ENCODE results near the gene BRSK2.

The BRSK2 gene

GRCh38 chr11:1373536-1374214 is 16.1 kb upstream of the BRSK2 start:
- no peak overlapping the region for H2AFZ ChIP-seq (ENCODE audit: low read length)
- H4K20me1 ChIP-seq (ENCODE audit: insufficient read depth, low read length): no peaks in the 10 kb centered on the region
- H3K4me2 ChIP-seq (ENCODE audit: low read length): no peak overlapping the region
- no peak for TF ChIP-seq CTCF (IDR thresholded peaks at IDR 0.05; ENCODE audit: low read length)
- no peak for TF ChIP-seq EZH2 (IDR thresholded peaks at IDR 0.05; ENCODE audit: borderline replicate concordance, low read length)
- H3K4me3 ChIP-seq (ENCODE audit: low read depth, low read length, poor library complexity, severe bottlenecking): no peak overlapping the region
- no peak overlapping the region for H3K27ac ChIP-seq (ENCODE audit: low read depth, low read length, poor library complexity, severe bottlenecking)
- H3K36me3 ChIP-seq (ENCODE audit: insufficient read depth, low read length): no peaks in the 10 kb centered on the region; the same call in 1 of the 2 replicates
- no peaks in the 10 kb centered on the region for H3K79me2 ChIP-seq (ENCODE audit: insufficient read depth, low read length)
- no peaks in the 10 kb centered on the region for H3K9me2 ChIP-seq (ENCODE audit: low read depth, low read length)
- no peaks in the 10 kb centered on the region for H3K4me1 ChIP-seq (ENCODE audit: insufficient read depth, low read length, severe bottlenecking)
- no peak overlapping the region for H3K9ac ChIP-seq (ENCODE audit: low read length)
- no peaks in the 10 kb centered on the region for H3F3A ChIP-seq (ENCODE audit: insufficient read depth, low read length)
- H3K27me3 ChIP-seq (ENCODE audit: insufficient read depth, low read length): no peaks in the 10 kb centered on the region
- H3K9me3 ChIP-seq (ENCODE audit: low read length): no peaks in the 10 kb centered on the region

- Histone ChIP-seq H3K36me3 (ENCODE audit: insufficient read depth, low read length) (no peaks in the 10 kb centered on the region), H3K9me3 (ENCODE audit: low read length) (no peaks in the 10 kb centered on the region), H3K4me1 (ENCODE audit: insufficient read depth, low read length, severe bottlenecking) (no peaks in the 10 kb centered on the region), H4K20me1 (ENCODE audit: insufficient read depth, low read length) (no peaks in the 10 kb centered on the region), H3K27me3 (ENCODE audit: insufficient read depth, low read length) (no peaks in the 10 kb centered on the region), H2AFZ (ENCODE audit: low read length) (no peak overlapping the region), H3K4me3 (ENCODE audit: low read depth, low read length, poor library complexity, severe bottlenecking) (no peak overlapping the region), H3K9me2 (ENCODE audit: low read depth, low read length) (no peaks in the 10 kb centered on the region), H3K27ac (ENCODE audit: low read depth, low read length, poor library complexity, severe bottlenecking) (no peak overlapping the region), H3K4me2 (ENCODE audit: low read length) (no peak overlapping the region), H3K79me2 (ENCODE audit: insufficient read depth, low read length) (no peaks in the 10 kb centered on the region), H3F3A (ENCODE audit: insufficient read depth, low read length) (no peaks in the 10 kb centered on the region), H3K9ac (ENCODE audit: low read length) (no peak overlapping the region)
- TF ChIP-seq EZH2 (IDR thresholded peaks at IDR 0.05; ENCODE audit: borderline replicate concordance, low read length) (no peak), CTCF (IDR thresholded peaks at IDR 0.05; ENCODE audit: low read length) (no peak)
These were observed 14.4 kb upstream of the BRSK2 start for GRCh38 chr11:1375161-1375954.

GRCh38 chr11:1375955-1376258 is 13.8 kb upstream of the BRSK2 start:
- H3K79me2 ChIP-seq (ENCODE audit: insufficient read depth, low read length): no peaks in the 10 kb centered on the region
- H3F3A ChIP-seq (ENCODE audit: insufficient read depth, low read length): no peaks in the 10 kb centered on the region
- H4K20me1 ChIP-seq (ENCODE audit: insufficient read depth, low read length): no peaks in the 10 kb centered on the region
- no peaks in the 10 kb centered on the region for H3K27me3 ChIP-seq (ENCODE audit: insufficient read depth, low read length)
- no peak overlapping the region for H3K4me2 ChIP-seq (ENCODE audit: low read length)
- no peak for TF ChIP-seq CTCF (IDR thresholded peaks at IDR 0.05; ENCODE audit: low read length)
- no peaks in the 10 kb centered on the region for H3K4me1 ChIP-seq (ENCODE audit: insufficient read depth, low read length, severe bottlenecking)
- no peak overlapping the region for H3K27ac ChIP-seq (ENCODE audit: low read depth, low read length, poor library complexity, severe bottlenecking)
- H2AFZ ChIP-seq (ENCODE audit: low read length): no peak overlapping the region
- H3K9me2 ChIP-seq (ENCODE audit: low read depth, low read length): no peaks in the 10 kb centered on the region
- no peaks in the 10 kb centered on the region for H3K9me3 ChIP-seq (ENCODE audit: low read length)
- H3K4me3 ChIP-seq (ENCODE audit: low read depth, low read length, poor library complexity, severe bottlenecking): no peak overlapping the region
- H3K9ac ChIP-seq (ENCODE audit: low read length): no peak overlapping the region
- H3K36me3 ChIP-seq (ENCODE audit: insufficient read depth, low read length): no peaks in the 10 kb centered on the region
